HG02973 (cell line): ENCODE results near the gene KDM1A.

Source experiments
- ATAC-seq: cut with Tn5 transposase; IDR thresholded peaks from one replicate; pipeline ENCODE4 v1.9.1; 2021; ENCODE audit warnings: moderate library complexity; ENCODE audit not compliant: unreplicated experiment

Gene KDM1A

GRCh38 chr1:23103001-23103889 lies 84.0 kb downstream of the KDM1A start:
- no peak for ATAC-seq

- ATAC-seq, result no peak
Measured at GRCh38 chr1:23108918-23109533, 89.8 kb downstream of the KDM1A start.

- no peak for ATAC-seq
Measured at GRCh38 chr1:23110391-23110790, 91.1 kb downstream of the KDM1A start.

- ATAC-seq, result no peak
Measured at GRCh38 chr1:23111600-23112535, 92.6 kb downstream of the KDM1A start.

GRCh38 chr1:23114424-23115079 lies 95.3 kb downstream of the KDM1A start:
- ATAC-seq, result no peak

- no peak for ATAC-seq
Measured at GRCh38 chr1:23116216-23116836, 97.1 kb downstream of the KDM1A start.

GRCh38 chr1:23116921-23117699 lies 97.8 kb downstream of the KDM1A start:
- ATAC-seq, result no peak

GRCh38 chr1:23118407-23118806 lies 99.1 kb downstream of the KDM1A start:
- ATAC-seq, result no peak

GRCh38 chr1:23118957-23119792 lies 99.9 kb downstream of the KDM1A start:
- ATAC-seq, result no peak

GRCh38 chr1:23120383-23120782 lies 101.1 kb downstream of the KDM1A start:
- ATAC-seq, result no peak

- no peak for ATAC-seq
Measured at GRCh38 chr1:23122023-23122748, 102.9 kb downstream of the KDM1A start.

- no peak for ATAC-seq
Measured at GRCh38 chr1:23122796-23123195, 103.5 kb downstream of the KDM1A start.

GRCh38 chr1:23123528-23123927 lies 104.3 kb downstream of the KDM1A start:
- ATAC-seq, result no peak

GRCh38 chr1:23124259-23125026 lies 105.2 kb downstream of the KDM1A start:
- ATAC-seq, result no peak

- no peak for ATAC-seq
Measured at GRCh38 chr1:23125489-23125888, 106.2 kb downstream of the KDM1A start.

- no peak for ATAC-seq
Measured at GRCh38 chr1:23126200-23126599, 106.9 kb downstream of the KDM1A start.

GRCh38 chr1:23126801-23127200 lies 107.5 kb downstream of the KDM1A start:
- no peak for ATAC-seq
